ENCODE measurements around the gene MCC. TPM values are rescaled to one million over a fixed set of nuclear protein-coding genes. Genes with fewer than 3 reads are reported as not detected.

Gene MCC
- total and polyA plus RNA-seq, 4 donors, result 9.0 to 47.3 (median 14.7) TPM

DNA sequence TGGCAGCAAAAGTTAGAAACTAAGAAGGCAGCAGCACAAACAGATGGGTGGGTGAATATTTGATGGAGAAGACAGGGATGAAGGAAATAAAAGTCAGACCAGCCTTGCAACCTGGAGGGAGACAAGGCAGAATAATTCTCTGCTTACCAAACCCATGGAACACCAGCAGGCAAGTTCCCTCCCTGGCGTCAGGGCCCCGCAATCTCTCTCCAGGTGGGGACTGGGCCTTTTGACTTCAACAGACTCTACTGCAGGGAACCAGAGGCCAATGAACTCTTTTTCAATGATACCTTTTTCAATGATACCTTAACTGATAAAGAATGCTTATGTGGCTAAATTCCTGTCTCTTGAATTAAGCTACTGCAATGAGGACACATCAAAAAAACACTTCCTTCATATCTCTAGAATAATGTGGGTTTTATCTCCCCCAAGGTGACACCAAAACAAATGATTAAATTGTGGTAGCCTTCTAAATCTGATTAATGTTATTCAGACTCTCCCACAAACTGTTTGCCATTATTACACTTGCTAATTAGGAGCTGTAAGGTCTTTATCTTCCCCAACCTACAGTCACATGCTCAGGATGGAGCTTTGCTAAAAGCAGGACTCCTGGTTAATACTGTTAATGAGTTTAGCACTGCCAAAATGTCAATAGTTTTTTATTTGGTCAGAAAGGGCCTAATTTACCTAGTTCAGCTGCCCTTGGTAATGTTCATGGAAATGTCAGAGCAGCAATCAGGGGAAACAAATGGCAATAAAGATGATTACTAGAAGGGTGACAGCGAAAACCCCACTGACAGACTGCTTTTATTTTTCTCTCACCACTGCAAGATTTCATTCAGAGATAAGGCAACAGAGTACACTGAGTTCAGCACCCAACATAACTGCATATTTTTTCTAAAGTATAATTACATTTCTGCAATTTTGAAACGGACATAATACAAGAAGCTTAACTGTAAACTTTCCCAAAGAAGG is 218.9 kb downstream of the MCC start:
- no peaks in the 10 kb centered on the region for H3K27me3 ChIP-seq (ENCODE audit: control insufficient read depth in 4 of 4, insufficient read depth in 4 of 4, low read length in 3 of 4)

DNA sequence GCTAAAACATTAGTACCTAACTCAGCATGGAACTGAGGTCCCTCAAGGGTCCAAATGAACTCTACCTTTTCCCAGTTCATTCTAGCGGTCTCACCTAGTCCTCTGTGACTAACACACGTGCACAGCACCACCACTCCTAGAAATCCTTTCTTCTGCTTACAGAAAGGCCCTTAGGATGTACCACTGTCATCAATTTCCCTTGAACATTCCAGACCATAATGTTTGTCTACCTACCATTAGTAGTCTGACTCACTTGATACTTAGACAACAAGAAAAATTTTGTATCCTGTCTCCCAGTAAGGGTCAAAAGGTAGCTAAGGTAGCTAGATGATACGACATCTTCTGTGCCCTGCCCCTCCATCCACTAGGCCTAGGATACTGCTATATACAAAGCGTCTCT is 220.0 kb downstream of the MCC start:
- no peak for DNase-seq (ENCODE audit: low spot score)
- Histone ChIP-seq H3K9me3 (ENCODE audit: control insufficient read depth in 4 of 4, low read length in 3 of 4) (no peaks in the 10 kb centered on the region), H3K27me3 (ENCODE audit: control insufficient read depth in 4 of 4, insufficient read depth in 4 of 4, low read length in 3 of 4) (no peaks in the 10 kb centered on the region), H3K4me3 (ENCODE audit: low read depth in 1 of 3, low read length in 3 of 3) (no peak overlapping the region), H3K4me1 (ENCODE audit: control insufficient read depth in 4 of 4, insufficient read depth in 4 of 4, low read length in 3 of 4) (peaks cover 15 to 59% (median 35%) of the 10 kb centered on the region in 4 donors), H3K9ac (ENCODE audit: low read depth in 1 of 2, low read length in 2 of 2) (no peak overlapping the region), H3K27ac (ENCODE audit: low read depth in 1 of 2, low read length in 2 of 2) (no peak overlapping the region), H3K36me3 (ENCODE audit: control insufficient read depth in 4 of 4, insufficient read depth in 3 of 4, low read depth in 1 of 4, low read length in 3 of 4) (no peaks in the 10 kb centered on the region)
- TF ChIP-seq NR2F2 (IDR thresholded peaks at IDR 0.05) (no peak), HNF4G (IDR thresholded peaks at IDR 0.05) (no peak), TAF1 (conservative IDR thresholded peaks at IDR 0.05) (no peak), RXRA (IDR thresholded peaks at IDR 0.05) (no peak), FOXA1 (IDR thresholded peaks at IDR 0.05) (no peak)
- WGBS, result 92% methylated on average over 4 of the region's 4 CpGs

More for the DNA sequence above, 218.9 kb downstream of the MCC start:
- Histone ChIP-seq H3K4me1 (ENCODE audit: control insufficient read depth in 4 of 4, insufficient read depth in 4 of 4, low read length in 3 of 4) (peaks cover 10 to 48% (median 26%) of the 10 kb centered on the region in 4 donors), H3K4me3 (ENCODE audit: low read depth in 1 of 3, low read length in 3 of 3) (no peak overlapping the region), H3K9ac (ENCODE audit: low read depth in 1 of 2, low read length in 2 of 2) (no peak overlapping the region), H3K36me3 (ENCODE audit: control insufficient read depth in 4 of 4, insufficient read depth in 3 of 4, low read depth in 1 of 4, low read length in 3 of 4) (no peaks in the 10 kb centered on the region), H3K27ac (ENCODE audit: low read depth in 1 of 2, low read length in 2 of 2) (no peak overlapping the region), H3K9me3 (ENCODE audit: control insufficient read depth in 4 of 4, low read length in 3 of 4) (no peaks in the 10 kb centered on the region)
- TF ChIP-seq HNF4A (conservative IDR thresholded peaks at IDR 0.05) (no peak), RXRA (IDR thresholded peaks at IDR 0.05) (peak in 1 of 2 donors; percentile 20)
- DNase-seq (ENCODE audit: low spot score), result no peak
- 82% methylated on average over 4 of the region's 4 CpGs for WGBS

DNA sequence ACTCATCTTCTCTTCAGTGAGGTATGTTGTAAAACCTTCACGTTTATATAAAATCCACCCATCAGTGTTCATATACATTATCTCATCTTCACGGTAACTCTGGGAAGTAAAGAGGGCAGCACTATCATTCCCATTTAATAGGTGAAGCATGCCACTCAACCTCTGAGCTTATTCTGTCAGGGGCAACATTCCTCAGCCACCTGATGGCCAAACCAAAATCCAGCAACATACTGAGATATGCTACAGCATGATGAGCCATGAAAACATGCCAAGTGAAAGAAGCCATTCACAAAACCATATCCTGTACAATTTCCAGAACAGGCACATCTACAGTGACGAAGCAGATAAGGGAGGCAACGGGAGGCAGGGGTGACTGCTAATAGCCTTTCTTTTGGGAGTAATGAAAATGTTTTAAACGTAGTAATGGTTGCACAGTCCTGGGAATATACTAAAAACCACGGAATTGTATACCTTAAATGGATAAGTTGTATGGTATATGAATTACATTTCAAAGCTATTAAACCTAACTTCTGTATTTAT is 220.8 kb downstream of the MCC start:
- WGBS, result 84% methylated on average over 6 of the region's 6 CpGs
- Histone ChIP-seq H3K4me3 (ENCODE audit: low read depth in 1 of 3, low read length in 3 of 3) (no peak overlapping the region), H3K27me3 (ENCODE audit: control insufficient read depth in 4 of 4, insufficient read depth in 4 of 4, low read length in 3 of 4) (no peaks in the 10 kb centered on the region), H3K9ac (ENCODE audit: low read depth in 1 of 2, low read length in 2 of 2) (no peak overlapping the region), H3K27ac (ENCODE audit: low read depth in 1 of 2, low read length in 2 of 2) (peak overlapping the region in 1 of 2 donors; percentile 55), H3K36me3 (ENCODE audit: control insufficient read depth in 4 of 4, insufficient read depth in 3 of 4, low read depth in 1 of 4, low read length in 3 of 4) (no peaks in the 10 kb centered on the region), H3K9me3 (ENCODE audit: control insufficient read depth in 4 of 4, low read length in 3 of 4) (no peaks in the 10 kb centered on the region), H3K4me1 (ENCODE audit: control insufficient read depth in 4 of 4, insufficient read depth in 4 of 4, low read length in 3 of 4) (peaks cover 17 to 62% (median 36%) of the 10 kb centered on the region in 4 donors)
- TF ChIP-seq HNF4G (IDR thresholded peaks at IDR 0.05), result no peak
- no peak for TF ChIP-seq GABPA (IDR thresholded peaks at IDR 0.05 in 1 of 2, conservative IDR thresholded peaks at IDR 0.05 in 1 of 2)
- TF ChIP-seq, protein P1, sequence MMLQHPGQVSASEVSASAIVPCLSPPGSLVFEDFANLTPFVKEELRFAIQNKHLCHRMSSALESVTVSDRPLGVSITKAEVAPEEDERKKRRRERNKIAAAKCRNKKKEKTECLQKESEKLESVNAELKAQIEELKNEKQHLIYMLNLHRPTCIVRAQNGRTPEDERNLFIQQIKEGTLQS (IDR thresholded peaks at IDR 0.05), result no peak
- no peak for TF ChIP-seq FOXA2 (IDR thresholded peaks at IDR 0.05)
- no peak for TF ChIP-seq EGR1 (IDR thresholded peaks at IDR 0.05; ENCODE audit: low read depth in 2 of 2)
- TF ChIP-seq, protein P2, sequence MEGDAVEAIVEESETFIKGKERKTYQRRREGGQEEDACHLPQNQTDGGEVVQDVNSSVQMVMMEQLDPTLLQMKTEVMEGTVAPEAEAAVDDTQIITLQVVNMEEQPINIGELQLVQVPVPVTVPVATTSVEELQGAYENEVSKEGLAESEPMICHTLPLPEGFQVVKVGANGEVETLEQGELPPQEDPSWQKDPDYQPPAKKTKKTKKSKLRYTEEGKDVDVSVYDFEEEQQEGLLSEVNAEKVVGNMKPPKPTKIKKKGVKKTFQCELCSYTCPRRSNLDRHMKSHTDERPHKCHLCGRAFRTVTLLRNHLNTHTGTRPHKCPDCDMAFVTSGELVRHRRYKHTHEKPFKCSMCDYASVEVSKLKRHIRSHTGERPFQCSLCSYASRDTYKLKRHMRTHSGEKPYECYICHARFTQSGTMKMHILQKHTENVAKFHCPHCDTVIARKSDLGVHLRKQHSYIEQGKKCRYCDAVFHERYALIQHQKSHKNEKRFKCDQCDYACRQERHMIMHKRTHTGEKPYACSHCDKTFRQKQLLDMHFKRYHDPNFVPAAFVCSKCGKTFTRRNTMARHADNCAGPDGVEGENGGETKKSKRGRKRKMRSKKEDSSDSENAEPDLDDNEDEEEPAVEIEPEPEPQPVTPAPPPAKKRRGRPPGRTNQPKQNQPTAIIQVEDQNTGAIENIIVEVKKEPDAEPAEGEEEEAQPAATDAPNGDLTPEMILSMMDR (IDR thresholded peaks at IDR 0.05; ENCODE audit: low read depth, low read length, missing input control), result no peak
- no peak for TF ChIP-seq JUND (IDR thresholded peaks at IDR 0.05)
- TF ChIP-seq TAF1 (conservative IDR thresholded peaks at IDR 0.05), result no peak
- no peak for TF ChIP-seq RXRA (IDR thresholded peaks at IDR 0.05)
- TF ChIP-seq HNF4A (conservative IDR thresholded peaks at IDR 0.05), result no peak
- TF ChIP-seq, protein P3, sequence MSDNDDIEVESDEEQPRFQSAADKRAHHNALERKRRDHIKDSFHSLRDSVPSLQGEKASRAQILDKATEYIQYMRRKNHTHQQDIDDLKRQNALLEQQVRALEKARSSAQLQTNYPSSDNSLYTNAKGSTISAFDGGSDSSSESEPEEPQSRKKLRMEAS (IDR thresholded peaks at IDR 0.05), result no peak
- no peak for TF ChIP-seq NR2F2 (IDR thresholded peaks at IDR 0.05)
- DNase-seq (ENCODE audit: low spot score), result no peak

Data from liver (tissue), 9 donors.